GM20431 (cell line): ENCODE results near the gene HTRA1.

Experiments used
- in situ Hi-C: fragments of 300-500 bp; cut with MseI, MboI; formaldehyde crosslinking; loops from one replicate; pipeline ENCODE4 v1.15.0; 2020; ENCODE audit warnings: low sequenced_read_pairs; ENCODE audit not compliant: unreplicated experiment

Gene HTRA1

DNA sequence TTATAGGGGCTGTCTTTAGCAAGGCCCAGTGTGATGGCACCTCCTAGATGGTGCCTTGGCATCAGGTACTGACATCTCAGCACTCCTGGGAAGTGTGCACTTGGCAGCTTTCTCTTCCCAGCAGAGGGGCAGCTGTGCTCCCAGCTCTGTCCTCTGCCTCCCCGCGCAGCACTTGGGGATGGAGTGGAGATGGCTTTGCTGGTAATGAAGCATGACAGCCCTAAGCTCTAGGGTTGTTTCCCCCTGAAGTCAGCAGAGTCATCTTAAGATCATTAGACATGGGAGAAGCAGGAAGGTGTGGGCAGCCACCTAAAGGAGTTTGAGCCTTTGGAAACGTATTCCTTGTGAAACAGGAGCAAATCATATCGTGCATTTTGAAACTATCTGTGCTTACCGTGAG is 46.7 kb downstream of the HTRA1 start:
- in situ Hi-C loops = no loop called here

DNA sequence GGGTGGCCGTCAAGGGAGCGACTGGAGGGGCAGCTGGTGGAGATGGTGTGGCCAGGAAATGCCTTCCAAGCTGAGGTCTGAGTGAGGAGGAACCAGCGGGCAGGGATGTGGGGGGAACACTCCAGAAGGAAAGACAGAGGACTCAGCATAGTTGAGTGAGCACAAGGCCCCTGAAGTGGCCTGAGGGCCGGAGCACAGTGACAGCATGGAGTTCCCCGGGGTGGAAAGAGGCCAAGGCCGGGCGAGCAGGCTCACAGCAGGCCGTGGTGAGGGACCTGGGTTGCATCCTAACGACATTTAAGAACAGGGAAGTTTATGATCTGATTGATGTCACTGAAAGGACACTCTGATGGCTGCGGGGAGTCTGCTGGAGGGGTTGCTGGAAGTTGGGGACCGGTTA is 48.0 kb downstream of the HTRA1 start:
- in situ Hi-C loops = no loop called here

DNA sequence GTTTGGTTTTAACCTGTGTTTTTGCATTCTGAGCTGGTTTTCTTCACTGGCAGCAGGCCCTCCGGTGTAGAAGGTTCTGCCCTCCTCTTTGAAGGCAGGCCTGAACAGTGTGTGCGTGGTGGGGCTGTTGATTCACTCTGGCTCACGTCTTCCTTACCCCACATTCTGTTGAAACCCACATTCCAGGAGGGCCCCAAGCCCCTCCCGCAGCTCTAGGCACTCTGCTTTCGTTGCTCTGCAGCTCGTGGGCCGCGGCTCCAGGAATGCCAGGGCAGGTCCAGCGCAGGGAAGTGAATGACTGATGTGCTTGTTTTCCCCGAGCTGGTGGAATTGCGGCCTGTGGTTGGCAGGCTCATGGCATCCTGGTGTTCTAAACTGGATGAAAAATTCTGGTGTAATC is 49.0 kb downstream of the HTRA1 start:
- in situ Hi-C loops = no loop called here

DNA sequence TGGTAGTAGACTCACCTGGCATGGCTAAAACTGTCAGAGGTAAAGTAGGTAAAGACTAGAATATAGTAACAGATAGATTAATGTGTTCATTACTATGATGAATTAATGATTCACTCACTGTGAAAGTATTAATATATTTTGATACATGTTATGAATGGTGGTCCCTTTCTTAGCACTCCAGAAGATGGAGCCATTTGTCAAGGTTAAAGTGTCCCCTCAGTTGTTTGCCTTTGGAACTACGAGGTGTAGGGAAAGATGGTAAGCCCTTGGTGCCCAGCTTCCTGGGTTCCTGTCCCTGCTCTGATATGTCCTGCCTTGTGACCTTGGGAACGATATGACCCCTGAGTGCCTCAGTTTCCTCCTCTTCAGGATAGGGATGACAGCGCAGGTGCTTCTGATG is 49.4 kb downstream of the HTRA1 start:
- in situ Hi-C loops = no loop called here

DNA sequence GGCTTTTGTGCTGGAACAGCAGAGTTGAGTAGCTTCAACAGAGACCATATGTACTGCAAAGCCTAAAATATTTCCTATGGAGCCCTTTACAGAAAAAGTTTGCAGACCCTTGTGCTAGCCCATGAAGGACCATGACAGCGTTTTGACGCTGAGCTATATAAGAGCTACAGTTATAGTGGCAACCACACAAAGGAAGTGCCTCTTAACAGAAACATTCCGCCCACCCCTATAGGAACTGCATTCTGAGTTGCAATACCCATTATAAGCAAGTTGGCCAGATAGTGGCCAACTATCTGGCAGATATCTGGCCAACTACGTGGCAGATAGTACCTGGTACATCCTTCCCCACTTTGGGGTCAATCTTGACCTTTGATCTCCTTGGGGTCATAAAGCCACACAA is 51.7 kb downstream of the HTRA1 start:
- in situ Hi-C loops = no loop called here

DNA sequence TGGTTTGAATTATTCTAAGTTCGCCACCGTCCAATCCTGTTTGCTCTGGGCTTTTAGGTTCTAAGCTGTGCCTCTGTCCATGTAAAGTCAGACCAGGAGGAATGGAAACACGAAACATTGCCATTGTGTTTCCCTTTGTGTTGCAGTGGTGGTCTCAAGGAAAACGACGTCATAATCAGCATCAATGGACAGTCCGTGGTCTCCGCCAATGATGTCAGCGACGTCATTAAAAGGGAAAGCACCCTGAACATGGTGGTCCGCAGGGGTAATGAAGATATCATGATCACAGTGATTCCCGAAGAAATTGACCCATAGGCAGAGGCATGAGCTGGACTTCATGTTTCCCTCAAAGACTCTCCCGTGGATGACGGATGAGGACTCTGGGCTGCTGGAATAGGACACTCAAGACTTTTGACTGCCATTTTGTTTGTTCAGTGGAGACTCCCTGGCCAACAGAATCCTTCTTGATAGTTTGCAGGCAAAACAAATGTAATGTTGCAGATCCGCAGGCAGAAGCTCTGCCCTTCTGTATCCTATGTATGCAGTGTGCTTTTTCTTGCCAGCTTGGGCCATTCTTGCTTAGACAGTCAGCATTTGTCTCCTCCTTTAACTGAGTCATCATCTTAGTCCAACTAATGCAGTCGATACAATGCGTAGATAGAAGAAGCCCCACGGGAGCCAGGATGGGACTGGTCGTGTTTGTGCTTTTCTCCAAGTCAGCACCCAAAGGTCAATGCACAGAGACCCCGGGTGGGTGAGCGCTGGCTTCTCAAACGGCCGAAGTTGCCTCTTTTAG is 52.9 kb downstream of the HTRA1 start:
- in situ Hi-C loops = no loop called here

DNA sequence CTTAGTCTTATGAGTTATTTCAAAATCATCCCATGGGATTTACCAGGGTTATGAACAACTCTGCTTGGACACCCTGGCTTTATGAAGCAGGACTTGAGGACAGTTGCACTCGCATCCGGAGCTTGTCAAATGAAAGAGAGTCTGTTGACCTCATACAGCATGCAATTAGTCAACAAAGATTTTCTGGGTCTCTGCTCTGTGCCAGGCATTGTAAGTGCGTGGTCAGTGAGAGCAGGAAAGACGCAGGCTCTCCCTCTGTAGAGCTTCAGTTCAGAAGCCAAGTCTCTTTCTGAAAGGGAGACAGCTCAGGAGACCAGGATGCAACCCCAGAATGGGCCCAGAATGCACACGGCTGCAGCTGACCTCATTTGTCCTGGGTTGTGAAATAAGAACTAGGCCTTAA is 53.7 kb downstream of the HTRA1 start:
- in situ Hi-C loops = no loop called here

DNA sequence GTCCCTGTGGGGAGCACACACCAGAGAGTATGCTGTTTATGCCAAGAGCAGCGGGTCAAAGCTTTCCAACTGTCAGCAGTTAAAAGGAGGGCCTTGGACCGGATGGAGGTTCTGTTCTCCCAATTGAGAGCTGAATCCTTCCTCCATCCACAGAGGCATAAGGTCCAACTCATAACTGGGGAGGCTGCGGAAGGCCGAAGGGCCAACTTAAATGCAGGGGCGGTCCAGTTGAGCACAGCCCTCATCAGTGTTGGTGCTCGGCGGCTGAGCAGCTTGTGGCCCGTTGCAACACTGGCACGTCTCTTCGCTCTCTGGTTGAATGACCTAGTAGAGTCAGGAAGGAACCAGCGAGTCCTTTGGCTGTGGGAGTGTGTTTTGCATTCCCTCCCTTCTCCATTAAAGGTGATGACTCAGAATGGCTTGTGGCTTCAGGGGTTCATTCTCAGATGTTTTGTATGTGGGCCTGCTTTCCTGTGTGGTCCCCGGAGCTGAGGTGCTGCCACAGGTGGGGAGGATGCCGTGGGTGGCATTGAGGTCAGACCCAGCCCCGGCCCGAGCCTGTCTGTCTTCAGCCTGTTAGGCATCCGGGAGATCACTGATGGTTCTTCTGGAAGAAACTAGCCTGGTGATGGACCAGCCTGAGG is 54.4 kb downstream of the HTRA1 start:
- in situ Hi-C loops = no loop called here

DNA sequence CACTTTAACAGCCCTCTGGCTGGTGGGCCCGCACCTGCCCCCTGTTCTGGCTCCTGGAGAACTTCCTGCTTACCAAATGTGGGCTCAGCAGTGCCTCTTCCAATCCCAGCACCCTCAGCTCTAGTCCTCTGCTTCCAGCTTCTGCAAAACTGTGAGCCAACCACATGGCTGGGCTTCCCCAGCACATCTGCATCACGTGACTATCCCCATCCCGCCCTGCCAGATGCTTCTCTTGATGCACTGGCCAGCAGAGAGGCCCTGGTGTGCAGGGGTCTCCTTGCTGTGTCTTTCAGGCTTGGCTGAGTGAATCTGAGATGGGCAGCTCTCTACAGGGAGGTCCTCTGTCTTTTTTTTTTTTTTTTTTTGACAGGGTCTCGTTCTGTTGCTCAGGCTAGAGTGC is 55.4 kb downstream of the HTRA1 start:
- in situ Hi-C loops = no loop called here

DNA sequence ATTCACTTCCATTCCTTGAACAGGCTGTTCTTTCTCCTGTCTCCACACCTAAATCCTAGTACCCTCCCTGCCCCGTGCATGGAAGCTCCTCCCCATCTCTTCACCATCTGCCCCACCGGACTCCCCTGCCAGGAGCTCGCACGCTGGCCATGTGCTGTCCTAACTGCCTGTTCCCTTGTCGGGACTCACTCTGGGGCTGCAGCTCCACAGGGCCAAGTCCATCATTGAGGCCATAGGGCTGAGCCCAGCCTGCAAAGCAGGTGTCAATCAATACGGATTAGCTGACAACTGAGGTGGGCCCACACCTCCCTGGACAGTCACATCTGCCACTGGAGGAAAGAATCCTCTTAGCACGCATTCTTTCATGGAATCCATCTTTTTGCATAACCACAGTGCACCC is 57.8 kb downstream of the HTRA1 start:
- in situ Hi-C loops = no loop called here

DNA sequence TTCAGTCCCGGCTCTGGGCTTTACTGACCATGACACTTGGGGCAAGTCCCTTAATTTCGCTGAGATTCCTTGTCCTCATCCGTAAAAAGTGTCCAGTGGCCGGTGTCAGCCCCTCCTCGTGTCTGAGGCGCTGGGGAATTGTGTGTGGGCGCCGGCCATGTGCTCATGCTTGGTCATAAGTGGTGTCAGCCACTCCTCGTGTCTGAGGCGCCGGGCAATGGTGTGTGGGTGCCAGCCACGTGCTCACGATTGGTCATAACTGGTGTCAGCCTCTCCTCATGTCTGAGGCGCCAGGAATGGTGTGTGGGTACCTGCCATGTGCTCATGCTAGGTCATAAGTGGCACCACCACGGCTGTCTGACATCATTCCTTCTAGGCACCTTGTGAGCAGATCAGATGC is 58.5 kb downstream of the HTRA1 start:
- in situ Hi-C loops = no loop called here

DNA sequence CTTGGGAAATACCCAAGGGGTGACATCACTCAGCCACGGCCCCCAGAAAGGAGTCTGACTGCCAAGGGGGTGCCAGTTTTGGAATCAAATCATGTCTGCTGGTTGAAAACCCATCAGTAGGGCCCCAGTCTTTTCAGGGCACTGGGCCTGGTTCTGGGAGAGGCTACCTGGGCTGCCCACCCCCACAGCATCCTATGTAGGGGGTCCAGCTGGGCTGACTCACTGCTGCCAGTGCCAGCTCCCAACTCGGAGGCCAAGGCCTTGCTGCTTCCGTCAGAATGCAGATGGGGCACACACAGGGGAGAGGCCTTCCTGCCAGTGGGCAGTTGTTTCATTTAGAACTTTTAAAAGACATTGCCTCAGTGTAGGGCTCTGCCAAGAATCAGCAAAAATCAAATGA is 59.7 kb downstream of the HTRA1 start:
- in situ Hi-C loops = no loop called here

DNA sequence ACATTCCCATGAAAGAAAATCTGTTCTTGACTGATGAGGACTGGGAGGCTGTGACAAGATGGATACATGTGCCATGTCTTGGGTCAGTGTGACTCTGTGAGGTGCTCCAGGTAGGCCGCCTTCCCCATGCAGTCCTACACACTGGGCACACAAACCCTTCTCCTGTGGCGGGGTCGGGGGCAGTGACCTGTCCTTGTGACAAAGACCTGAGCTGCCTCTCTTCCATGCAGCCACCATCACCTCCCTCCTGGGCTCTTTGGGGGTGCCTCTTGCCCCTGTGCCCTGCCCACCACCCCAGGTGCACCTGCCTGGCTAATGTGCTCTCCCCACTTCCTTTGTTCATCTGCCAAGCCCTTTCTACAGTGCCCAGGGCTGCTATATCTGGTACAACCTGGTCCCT is 63.5 kb downstream of the HTRA1 start:
- in situ Hi-C loops = no loop called here

DNA sequence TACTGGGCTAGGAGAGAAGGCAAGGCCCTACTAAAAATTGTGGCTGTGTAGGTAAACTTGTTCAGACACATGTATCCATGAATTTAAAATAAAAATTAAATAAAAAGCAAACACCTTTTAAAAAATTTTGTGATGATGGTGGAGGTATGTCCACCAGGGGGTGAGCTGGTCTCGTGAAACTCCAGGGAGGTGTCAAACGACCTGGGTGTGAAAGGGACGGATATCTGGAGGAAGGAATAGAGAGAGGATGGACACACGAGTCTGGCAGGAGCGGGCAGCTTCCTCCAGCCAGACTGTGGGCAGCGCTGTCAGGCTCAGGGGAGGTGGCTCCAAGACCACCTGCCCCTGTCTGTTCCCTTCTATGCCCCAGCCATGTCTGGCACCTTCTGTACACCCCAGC is 64.4 kb downstream of the HTRA1 start:
- in situ Hi-C loops = no loop called here

DNA sequence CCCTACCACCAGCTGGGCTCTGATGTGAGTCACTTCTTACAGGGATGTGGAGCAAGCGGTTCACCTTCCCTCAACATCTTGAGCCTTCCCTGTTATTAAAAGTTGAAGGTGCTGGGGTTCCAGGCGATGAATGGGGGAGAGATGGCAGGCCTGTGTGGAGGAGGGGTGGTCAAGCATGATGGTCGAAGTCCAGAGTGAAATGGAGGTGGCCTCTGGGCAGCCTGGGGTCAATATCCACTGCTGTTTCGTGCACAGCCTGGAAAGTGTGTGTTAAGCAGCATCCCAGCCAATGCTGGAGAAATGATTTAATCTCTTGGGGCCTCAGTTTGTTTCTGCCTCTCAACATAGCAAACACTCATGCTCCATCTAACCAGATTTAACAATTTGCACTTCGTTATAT is 65.5 kb downstream of the HTRA1 start:
- in situ Hi-C loops = no loop called here

DNA sequence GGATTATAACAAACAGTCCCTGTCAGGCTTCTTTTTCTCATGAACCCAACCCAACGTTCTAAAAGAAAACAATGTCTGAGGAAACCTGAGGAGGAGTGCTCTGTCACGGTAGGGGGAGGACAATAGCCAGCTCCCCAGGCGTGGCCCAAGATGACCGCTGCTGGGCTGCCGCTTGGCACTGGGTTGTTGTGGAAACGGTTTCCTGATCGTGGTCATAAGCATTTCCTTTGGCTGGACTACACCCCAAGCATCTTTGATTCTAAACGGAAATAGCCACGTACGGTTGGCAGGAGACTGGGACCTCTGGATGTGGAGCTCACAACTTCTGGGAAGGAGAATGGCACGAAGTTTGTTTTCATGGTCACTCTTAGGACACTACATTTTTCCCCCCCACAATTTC is 68.8 kb downstream of the HTRA1 start:
- in situ Hi-C loops = no loop called here

DNA sequence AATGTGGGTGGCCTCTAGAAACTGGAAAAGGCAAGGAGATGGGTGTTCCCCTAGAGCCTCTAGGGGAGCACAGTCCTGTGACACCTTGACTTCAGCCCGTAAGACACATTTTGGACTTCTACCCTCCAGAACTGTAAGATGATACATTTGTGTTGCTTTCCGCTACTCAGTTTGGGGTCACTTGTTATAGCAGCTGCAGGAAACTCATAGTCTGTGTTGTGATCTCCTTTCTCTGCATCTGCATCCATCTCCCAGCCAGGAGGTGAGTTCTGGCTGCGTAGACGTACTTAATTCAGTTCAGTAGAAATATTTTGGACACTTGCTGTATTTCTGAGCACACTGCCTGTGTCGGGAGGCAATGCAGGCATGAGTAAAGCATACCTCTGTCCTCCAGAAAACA is 69.9 kb downstream of the HTRA1 start:
- in situ Hi-C loops = no loop called here

DNA sequence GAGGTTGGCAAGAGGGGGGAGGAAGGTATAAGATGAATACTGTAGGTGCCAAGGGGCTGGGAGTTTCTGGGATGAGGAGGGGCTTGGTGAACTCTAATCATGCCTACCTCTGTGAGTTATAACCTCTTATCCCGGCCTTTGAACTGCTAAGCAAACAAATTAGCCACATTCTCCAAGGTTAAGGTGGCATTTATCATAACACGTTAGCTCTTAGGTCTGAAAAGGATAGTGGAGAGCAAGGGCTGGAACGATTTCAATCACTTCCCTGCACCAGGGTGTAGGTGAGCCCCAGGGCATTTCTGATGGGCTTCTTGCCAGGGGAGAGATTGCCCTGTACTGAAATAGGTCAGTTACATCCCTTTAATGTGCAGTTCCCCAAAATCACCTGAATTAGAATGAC is 70.6 kb downstream of the HTRA1 start:
- in situ Hi-C loops = no loop called here

DNA sequence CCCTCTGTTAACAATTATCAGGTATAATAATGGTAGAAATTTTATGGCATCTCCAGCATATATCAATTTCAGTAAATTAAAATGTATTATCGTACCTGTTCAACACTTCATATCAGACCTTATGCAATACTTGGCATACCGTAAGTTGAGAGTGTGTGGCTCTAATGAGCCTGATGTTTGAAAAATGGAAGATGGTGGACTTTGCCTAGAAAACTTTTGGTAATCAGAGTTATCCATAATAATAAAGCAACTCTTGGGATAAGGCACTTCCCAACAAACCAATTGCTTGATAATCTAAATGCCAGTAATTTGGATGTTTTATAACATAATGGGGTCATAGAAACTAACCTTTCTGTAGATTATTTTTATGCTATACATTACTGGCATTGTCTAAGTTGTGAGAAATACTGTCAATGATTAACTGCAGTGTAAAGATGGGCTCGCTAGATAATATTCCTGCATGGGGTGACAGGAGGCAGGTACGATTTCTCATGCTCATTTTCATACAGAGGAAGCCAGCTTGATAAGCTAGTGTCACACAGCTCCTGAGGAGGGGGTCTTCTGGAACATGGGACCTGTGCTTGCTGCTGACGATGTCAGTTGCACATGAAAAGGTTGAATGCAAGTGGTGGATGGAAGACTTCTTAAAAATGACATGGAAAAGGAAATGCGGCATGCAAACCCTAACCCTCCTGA is 71.4 kb downstream of the HTRA1 start:
- in situ Hi-C loops = no loop called here

DNA sequence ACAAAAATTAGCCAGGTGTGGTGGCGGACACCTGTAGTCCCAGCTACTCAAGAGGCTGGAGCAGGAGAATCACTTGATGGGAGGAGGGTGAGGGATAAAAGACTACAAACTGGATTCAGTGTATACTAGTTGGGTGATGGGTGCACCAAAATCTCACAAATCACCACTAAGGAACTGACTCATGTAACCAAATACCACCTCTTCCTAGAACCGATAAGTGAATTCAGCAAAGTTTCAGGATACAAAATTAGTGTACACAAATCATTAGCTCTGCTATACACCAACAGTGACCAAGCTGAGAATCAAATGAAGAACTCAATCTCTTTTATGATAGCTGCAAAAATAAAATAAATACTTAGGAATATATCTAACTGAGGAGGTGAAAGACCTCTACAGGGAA is 76.2 kb downstream of the HTRA1 start:
- in situ Hi-C loops = no loop called here

DNA sequence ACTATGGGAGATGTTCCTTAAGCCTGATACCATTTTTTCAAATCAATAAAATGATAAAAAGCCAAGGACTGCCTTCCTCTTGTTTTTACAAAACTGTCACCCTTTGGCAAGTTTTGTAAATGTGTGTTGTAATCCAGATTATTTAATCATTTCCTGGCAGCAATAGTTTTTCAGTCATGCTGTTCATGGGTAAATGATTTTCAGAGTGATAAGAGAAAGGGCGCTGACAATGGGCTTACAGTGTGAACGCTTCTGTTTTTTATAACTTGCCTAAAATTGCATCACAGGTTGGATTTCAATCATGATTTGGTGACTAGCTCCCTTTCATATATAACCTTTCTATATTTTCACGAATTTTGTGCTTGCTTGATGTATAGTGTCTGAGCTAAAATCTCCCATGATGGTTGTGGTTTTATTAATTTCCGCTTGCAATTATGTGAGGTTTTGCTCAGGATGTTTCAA is 80.2 kb downstream of the HTRA1 start:
- in situ Hi-C loops = no loop called here
